Neural crest cell (in vitro differentiated cells): ENCODE data around the gene MGMT. TPM values are rescaled to one million over a fixed set of nuclear protein-coding genes. Genes with fewer than 3 reads are reported as not detected.

Source experiments
- DNase-seq: peaks from one replicate; pipeline ENCODE4 v3.0.0; 2021; ENCODE audit warnings: low read depth, mixed read lengths, low spot score
- H3K27ac Mint-ChIP-seq: one replicate; pipeline ENCODE4 v1.8.0; 2021; ENCODE audit warnings: mild to moderate bottlenecking, mixed read lengths; ENCODE audit not compliant: unreplicated experiment
- H3K27me3 Mint-ChIP-seq: 2 replicates; pipeline ENCODE4 v1.8.0; 2021; ENCODE audit warnings: low read depth, mild to moderate bottlenecking, mixed read lengths
- H3K36me3 Mint-ChIP-seq: 2 replicates; pipeline ENCODE4 v1.8.0; 2021; ENCODE audit warnings: low read depth, mild to moderate bottlenecking, mixed read lengths
- H3K4me1 Mint-ChIP-seq: 2 replicates; pipeline ENCODE4 v1.8.0; 2021; ENCODE audit warnings: mixed read lengths
- H3K4me3 Mint-ChIP-seq: one replicate; pipeline ENCODE4 v1.8.0; 2021; ENCODE audit warnings: mild to moderate bottlenecking, mixed read lengths
- H3K9me3 Mint-ChIP-seq: 2 replicates; pipeline ENCODE4 v1.8.0; 2021; ENCODE audit warnings: mixed read lengths
- total RNA-seq: library from RNA; stranded (reverse); gene quantifications from 2 replicates; pipeline ENCODE4 v1.2.1, GENCODE V29; 2021
- TF ChIP-seq, protein P1 (sequence below): fragments of 200-600 bp; sonication (generic); conservative IDR thresholded peaks from 2 replicates; pipeline ENCODE4 v1.5.0; 2021; ENCODE audit warnings: antibody characterized with exemption, mild to moderate bottlenecking

Gene MGMT
- total RNA-seq, 1 donor from 2014 or later: 15.8 TPM

GRCh38 chr10:129694691-129695243, 227.7 kb downstream of the MGMT start:
- Mint-ChIP-seq H3K9me3 (peaks cover 2% of the 10 kb centered on the region), H3K36me3 (no peaks in the 10 kb centered on the region), H3K27me3 (no peaks in the 10 kb centered on the region), H3K4me1 (peaks cover 7% of the 10 kb centered on the region), H3K27ac (no peak overlapping the region), H3K4me3 (no peak overlapping the region)
- TF ChIP-seq, protein P1, sequence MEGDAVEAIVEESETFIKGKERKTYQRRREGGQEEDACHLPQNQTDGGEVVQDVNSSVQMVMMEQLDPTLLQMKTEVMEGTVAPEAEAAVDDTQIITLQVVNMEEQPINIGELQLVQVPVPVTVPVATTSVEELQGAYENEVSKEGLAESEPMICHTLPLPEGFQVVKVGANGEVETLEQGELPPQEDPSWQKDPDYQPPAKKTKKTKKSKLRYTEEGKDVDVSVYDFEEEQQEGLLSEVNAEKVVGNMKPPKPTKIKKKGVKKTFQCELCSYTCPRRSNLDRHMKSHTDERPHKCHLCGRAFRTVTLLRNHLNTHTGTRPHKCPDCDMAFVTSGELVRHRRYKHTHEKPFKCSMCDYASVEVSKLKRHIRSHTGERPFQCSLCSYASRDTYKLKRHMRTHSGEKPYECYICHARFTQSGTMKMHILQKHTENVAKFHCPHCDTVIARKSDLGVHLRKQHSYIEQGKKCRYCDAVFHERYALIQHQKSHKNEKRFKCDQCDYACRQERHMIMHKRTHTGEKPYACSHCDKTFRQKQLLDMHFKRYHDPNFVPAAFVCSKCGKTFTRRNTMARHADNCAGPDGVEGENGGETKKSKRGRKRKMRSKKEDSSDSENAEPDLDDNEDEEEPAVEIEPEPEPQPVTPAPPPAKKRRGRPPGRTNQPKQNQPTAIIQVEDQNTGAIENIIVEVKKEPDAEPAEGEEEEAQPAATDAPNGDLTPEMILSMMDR: no peak
- no peak for DNase-seq

GRCh38 chr10:129695671-129696070, 228.6 kb downstream of the MGMT start:
- H3K4me3 Mint-ChIP-seq: no peak overlapping the region
- no peaks in the 10 kb centered on the region for H3K27me3 Mint-ChIP-seq
- peaks cover 7% of the 10 kb centered on the region for H3K4me1 Mint-ChIP-seq
- TF ChIP-seq, protein P1: no peak
- no peak for DNase-seq
- H3K36me3 Mint-ChIP-seq: no peaks in the 10 kb centered on the region
- H3K27ac Mint-ChIP-seq: no peak overlapping the region
- peaks cover 2% of the 10 kb centered on the region for H3K9me3 Mint-ChIP-seq

GRCh38 chr10:129696636-129697035, 229.6 kb downstream of the MGMT start:
- no peak overlapping the region for H3K4me3 Mint-ChIP-seq
- no peak for DNase-seq
- H3K4me1 Mint-ChIP-seq: peaks cover 7% of the 10 kb centered on the region
- H3K27me3 Mint-ChIP-seq: no peaks in the 10 kb centered on the region
- H3K27ac Mint-ChIP-seq: no peak overlapping the region
- TF ChIP-seq, protein P1: no peak
- no peaks in the 10 kb centered on the region for H3K36me3 Mint-ChIP-seq
- peaks cover 2% of the 10 kb centered on the region for H3K9me3 Mint-ChIP-seq

- Mint-ChIP-seq H3K4me1 (peaks cover 7% of the 10 kb centered on the region), H3K27me3 (no peaks in the 10 kb centered on the region), H3K27ac (no peak overlapping the region), H3K36me3 (no peaks in the 10 kb centered on the region), H3K9me3 (peaks cover 2% of the 10 kb centered on the region), H3K4me3 (no peak overlapping the region)
- DNase-seq: no peak
- TF ChIP-seq, protein P1: no peak
These were observed 230.6 kb downstream of the MGMT start for GRCh38 chr10:129697463-129698247.

GRCh38 chr10:129699722-129700340, 232.8 kb downstream of the MGMT start:
- no peaks in the 10 kb centered on the region for H3K36me3 Mint-ChIP-seq

More at GRCh38 chr10:129699722-129700340, 232.8 kb downstream of the MGMT start:
- Mint-ChIP-seq H3K4me1 (peaks cover 12% of the 10 kb centered on the region), H3K9me3 (peaks cover 2% of the 10 kb centered on the region), H3K27me3 (no peaks in the 10 kb centered on the region), H3K4me3 (no peak overlapping the region), H3K27ac (no peak overlapping the region)
- TF ChIP-seq, protein P1: no peak
- no peak for DNase-seq
